OCI-LY3 (cell line): ENCODE data around the gene TMEM212.
"Not testable (repeated sequence)": the region's sequence is repeated elsewhere in the genome, so short reads cannot be mapped to it uniquely, and the experiment has no call there.

ENCODE experiments used
- EZH2phosphoT487 ChIP-seq: fragments of 200-600 bp; shearing (Covaris generic); IDR thresholded peaks from 2 replicates; pipeline ENCODE4 v1.6.1; 2018; ENCODE audit warnings: antibody characterized with exemption, mixed run types, low read depth
- TF ChIP-seq, protein P1 (sequence below): fragments of 200-600, 300-600 bp; sonication (generic); IDR thresholded peaks from 2 replicates; pipeline ENCODE4 v1.5.1; 2014; ENCODE audit warnings: antibody characterized with exemption, low read length, low read depth

- TF ChIP-seq, protein P1, sequence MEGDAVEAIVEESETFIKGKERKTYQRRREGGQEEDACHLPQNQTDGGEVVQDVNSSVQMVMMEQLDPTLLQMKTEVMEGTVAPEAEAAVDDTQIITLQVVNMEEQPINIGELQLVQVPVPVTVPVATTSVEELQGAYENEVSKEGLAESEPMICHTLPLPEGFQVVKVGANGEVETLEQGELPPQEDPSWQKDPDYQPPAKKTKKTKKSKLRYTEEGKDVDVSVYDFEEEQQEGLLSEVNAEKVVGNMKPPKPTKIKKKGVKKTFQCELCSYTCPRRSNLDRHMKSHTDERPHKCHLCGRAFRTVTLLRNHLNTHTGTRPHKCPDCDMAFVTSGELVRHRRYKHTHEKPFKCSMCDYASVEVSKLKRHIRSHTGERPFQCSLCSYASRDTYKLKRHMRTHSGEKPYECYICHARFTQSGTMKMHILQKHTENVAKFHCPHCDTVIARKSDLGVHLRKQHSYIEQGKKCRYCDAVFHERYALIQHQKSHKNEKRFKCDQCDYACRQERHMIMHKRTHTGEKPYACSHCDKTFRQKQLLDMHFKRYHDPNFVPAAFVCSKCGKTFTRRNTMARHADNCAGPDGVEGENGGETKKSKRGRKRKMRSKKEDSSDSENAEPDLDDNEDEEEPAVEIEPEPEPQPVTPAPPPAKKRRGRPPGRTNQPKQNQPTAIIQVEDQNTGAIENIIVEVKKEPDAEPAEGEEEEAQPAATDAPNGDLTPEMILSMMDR = not testable (repeated sequence)
- not testable (repeated sequence) for TF ChIP-seq EZH2phosphoT487
Measured at GRCh38 chr3:171814662-171815061, 28.5 kb upstream of the TMEM212 start.
